HepG2 (cell line): ENCODE data around the gene RAB43. TPM values are rescaled to one million over a fixed set of nuclear protein-coding genes. Genes with fewer than 3 reads are reported as not detected.

ENCODE experiments used
- ATAC-seq: fragments of 200-7000 bp; cut with Tn5 transposase; 3 replicates; pipeline ENCODE4 v1.9.1; 2020; ENCODE audit warnings: mild to moderate bottlenecking, moderate library complexity
- BruUV-seq: library from RNA; stranded (reverse); fragments of 400-500 nt; replicated peaks from 2 replicates; lab custom pipeline; 2021; lab: Mats Ljungman, UMichigan
- CTCF ChIA-PET: fragments of 300-600 bp; formaldehyde crosslinking; extraction: SDS; loops from one replicate; lab custom pipeline; 2021; ENCODE audit warnings: low total read pairs, inconsistent platforms, low intra/inter-chr PET ratio; lab: Yijun Ruan, JAX
- POLR2A ChIA-PET: fragments of 350-600 bp; sonication (Branson Sonifier 250); formaldehyde crosslinking; loops from one replicate; lab custom pipeline; 2020; ENCODE audit warnings: antibody characterized with exemption, inconsistent platforms; lab: Yijun Ruan, JAX
- DNase-seq: peaks from one replicate; pipeline ENCODE4 v3.0.0-alpha.2; 2015; ENCODE audit warnings: low spot score
- FAIRE-seq: peaks from 3 replicates; lab custom pipeline; 2011; peaks lifted over from hg19 to GRCh38; lab: Jason Lieb, UNC
- H2AFZ ChIP-seq: one replicate; pipeline ENCODE4 v1.6.1; 2011; ENCODE audit warnings: low read length, inconsistent platforms
- H3K27ac ChIP-seq: fragments of 300-600 bp; 3 replicates; pipeline ENCODE4 v1.8.0; 2011; ENCODE audit warnings: mixed run types, mild to moderate bottlenecking, mixed read lengths, low read length, inconsistent platforms; ENCODE audit not compliant: insufficient read depth; ENCODE audit errors: extremely low read length
- H3K27me3 ChIP-seq, 2 experiments: fragments of 200-600 bp in 1 of 2; 2 replicates in 1 of 2; 3 replicates in 1 of 2; pipeline versions ENCODE4 v1.6.0 to v1.8.0; 2011; ENCODE audit warnings: low read length in 2 of 2, mild to moderate bottlenecking in 2 of 2, moderate library complexity in 2 of 2, inconsistent platforms in 1 of 2; ENCODE audit not compliant: insufficient read depth in 2 of 2, control insufficient read depth in 1 of 2
- H3K36me3 ChIP-seq, 2 experiments: fragments of 200-600 bp in 1 of 2; replicated peaks in 1 of 2; 2 replicates in 1 of 2; 3 replicates in 1 of 2; pipeline versions ENCODE4 v1.5.1 to v1.8.0; 2011; ENCODE audit warnings: low read length in 2 of 2, inconsistent platforms in 1 of 2; ENCODE audit not compliant: insufficient read depth in 2 of 2, control insufficient read depth in 1 of 2
- H3K4me1 ChIP-seq: 2 replicates; pipeline ENCODE4 v1.5.1; 2012; ENCODE audit warnings: low read length, inconsistent platforms; ENCODE audit not compliant: insufficient read depth
- H3K4me2 ChIP-seq: 2 replicates; pipeline ENCODE4 v1.6.0; 2011; ENCODE audit warnings: low read depth, low read length, inconsistent platforms
- H3K4me3 ChIP-seq, 3 experiments: fragments of 200-600 bp in 1 of 3; sonication (generic), shearing (Covaris generic) in 1 of 3; replicated peaks in 1 of 3; 2 replicates each; pipeline ENCODE4 v1.5.1; 2011 to 2016; ENCODE audit warnings: low read length in 3 of 3, inconsistent platforms in 2 of 3, low read depth in 2 of 3, mild to moderate bottlenecking in 2 of 3, control low read depth in 1 of 3, mixed read lengths in 1 of 3; ENCODE audit not compliant: insufficient read depth in 1 of 3
- H3K79me2 ChIP-seq: one replicate; pipeline ENCODE4 v1.6.1; 2011; ENCODE audit warnings: low read length, inconsistent platforms; ENCODE audit not compliant: insufficient read depth
- H3K9ac ChIP-seq: 2 replicates; pipeline ENCODE4 v1.6.0; 2011; ENCODE audit warnings: mild to moderate bottlenecking, low read depth, low read length, inconsistent platforms; ENCODE audit not compliant: insufficient read depth
- H3K9me3 ChIP-seq: 2 replicates; pipeline ENCODE4 v1.5.1; 2012; ENCODE audit warnings: mild to moderate bottlenecking, low read length
- H4K20me1 ChIP-seq: 2 replicates; pipeline ENCODE4 v1.6.0; 2011; ENCODE audit warnings: inconsistent platforms, mild to moderate bottlenecking, low read length, moderate library complexity; ENCODE audit not compliant: insufficient read depth
- AGO2 ChIP-seq: fragments of 200-400 bp; formaldehyde crosslinking; optimal IDR thresholded peaks from 2 replicates; pipeline ENCODE3; 2017; ENCODE audit warnings: mild to moderate bottlenecking, low read depth, low read length, moderate library complexity
- ARID4A ChIP-seq: sonication (generic); formaldehyde crosslinking; IDR thresholded peaks from 2 replicates; pipeline ENCODE4 v1.5.0; 2020; ENCODE audit warnings: mild to moderate bottlenecking, missing genetic modification reagents, borderline replicate concordance
- DMAP1 ChIP-seq: IDR thresholded peaks from 2 replicates; pipeline ENCODE4 v1.6.1; 2016
- HNF1A ChIP-seq, 2 experiments: sonication (generic) in 1 of 2; formaldehyde crosslinking in 1 of 2; IDR thresholded peaks; 2 replicates each; pipeline versions ENCODE4 v1.4.0 to v1.6.1; 2016 to 2020; ENCODE audit warnings: borderline replicate concordance in 1 of 2, low read depth in 1 of 2, mild to moderate bottlenecking in 1 of 2, missing genetic modification reagents in 1 of 2
- KDM5B ChIP-seq: sonication (generic); formaldehyde crosslinking; IDR thresholded peaks from 2 replicates; pipeline ENCODE4 v1.4.0; 2020; ENCODE audit warnings: missing genetic modification reagents, mild to moderate bottlenecking, borderline replicate concordance
- SKI ChIP-seq: fragments of 450-650 bp; IDR thresholded peaks from one replicate; pipeline ENCODE4 v1.6.1; 2018; ENCODE audit warnings: mild to moderate bottlenecking; ENCODE audit not compliant: partially characterized antibody
- THAP7 ChIP-seq: sonication (generic); formaldehyde crosslinking; IDR thresholded peaks from 2 replicates; pipeline ENCODE4 v1.8.1; 2023; ENCODE audit warnings: mild to moderate bottlenecking, missing genetic modification reagents
- ZBTB42 ChIP-seq: sonication (generic); formaldehyde crosslinking; IDR thresholded peaks from 2 replicates; pipeline ENCODE4 v1.5.0; 2020; ENCODE audit warnings: mild to moderate bottlenecking, missing genetic modification reagents
- ZKSCAN8 ChIP-seq: IDR thresholded peaks from 2 replicates; pipeline ENCODE4 v1.6.1; 2016; ENCODE audit warnings: borderline replicate concordance, missing genetic modification reagents, missing compliant biosample characterization
- ZNF670 ChIP-seq: sonication (generic); formaldehyde crosslinking; IDR thresholded peaks from 2 replicates; pipeline ENCODE4 v1.8.0; 2022; ENCODE audit warnings: mild to moderate bottlenecking, missing genetic modification reagents, borderline replicate concordance
- ZNF768 ChIP-seq: sonication (generic); formaldehyde crosslinking; IDR thresholded peaks from 2 replicates; pipeline ENCODE4 v1.4.0; 2020; ENCODE audit warnings: missing genetic modification reagents
- ZNF772 ChIP-seq: sonication (generic); formaldehyde crosslinking; IDR thresholded peaks from 2 replicates; pipeline ENCODE4 v1.5.0; 2020; ENCODE audit warnings: mild to moderate bottlenecking, missing genetic modification reagents
- ZNF883 ChIP-seq: sonication (generic); formaldehyde crosslinking; IDR thresholded peaks from 2 replicates; pipeline ENCODE4 v1.5.1; 2020; ENCODE audit warnings: mild to moderate bottlenecking, missing genetic modification reagents; ENCODE audit errors: not compliant biosample characterization
- WGBS: methylation state at CpG from one replicate; pipeline ENCODE4 v1.1.6; 2017; ENCODE audit warnings: low lambda C conversion rate; 5-methylcytosine and 5-hydroxymethylcytosine counted together
- in situ Hi-C: cut with HindIII; loops from 2 replicates; pipeline ENCODE4 v1.10.0; 2017; ENCODE audit warnings: low pct_unique_long_range_greater_than_20kb; ENCODE audit not compliant: extremely low pct_ligation_motif_present
- intact Hi-C: fragments of 100-400 bp; cut with micrococcal nuclease; formaldehyde crosslinking; loops from one replicate; pipeline ENCODE4 v1.10.0; 2022; ENCODE audit not compliant: unreplicated experiment
- polyA plus RNA-seq, 8 experiments: library from polyadenylated mRNA; depleted of rRNA in 3 of 8; stranded (reverse) in 7 of 8; unstranded in 1 of 8; fragments of >200 nt; fragmentation: Illumina TruSeq in 4 of 8; extraction: Trizol in 4 of 8; gene quantifications; 2 replicates each; pipeline versions ENCODE4 v1.2.1 to v1.2.3, GENCODE V29; 2011 to 2016; ENCODE audit warnings: low read depth in 4 of 8, missing spikeins in 1 of 8, mixed read lengths in 1 of 8; ENCODE audit not compliant: insufficient read depth in 1 of 8
- total RNA-seq, 5 experiments: library from RNA; depleted of rRNA; stranded (reverse); fragments of >200 nt; fragmentation: Illumina TruSeq; extraction: Trizol; gene quantifications; 2 replicates each; pipeline ENCODE4 v1.2.3, GENCODE V29; 2016; ENCODE audit warnings: low read depth in 1 of 5

The RAB43 gene
- total and polyA plus RNA-seq, 2 of the 13 experiments (the other 11 are each of a cell fraction or from before 2014, with no cell fraction given), result 11.8 to 18.4 TPM

- DNase-seq (no peak), FAIRE-seq (no peak), ATAC-seq (peak; percentile 20)
- Histone ChIP-seq H3K4me3 (peak overlapping the region; percentile 70 to 84 (median 80)), H3K79me2 (peaks cover 29% of the 10 kb centered on the region), H4K20me1 (peaks cover 5% of the 10 kb centered on the region; the same call in 1 of the 2 replicates), H3K27ac (peak overlapping the region; percentile 76), H3K4me1 (peaks cover 36% of the 10 kb centered on the region), H3K9me3 (no peaks in the 10 kb centered on the region), H3K27me3 (no peaks in the 10 kb centered on the region; a peak in 1 of 5 replicates), H3K9ac (peak overlapping the region; percentile 71), H3K36me3 (peaks cover 0 to 5% of the 10 kb centered on the region in 2 experiments; a peak in 2 of 5 replicates), H3K4me2 (peak overlapping the region; percentile 83), H2AFZ (no peak overlapping the region)
- in situ Hi-C loops, result no loop called here
- intact Hi-C loops, result loop anchor here (5.0 kb wide), 1 partner anchor 125 kb away; the partner anchor contains the start of gene COPG1
- WGBS, result 3% methylated on average over 12 of the region's 18 CpGs
- BruUV-seq, result no TSS peak
- ChIA-PET POLR2A (interaction anchor here (0.9 to 4.8 kb wide), 9 partner anchors 9 to 194 kb away, joined by 4 to 32 read pairs (median 20); partner anchors contain the start of genes CNBP and COPG1), CTCF (no interaction called here)
- no peak for TF ChIP-seq HNF1A (IDR thresholded peaks at IDR 0.05; ENCODE audit: low read depth)
- TF ChIP-seq HNF1A (CRISPR knock-in tag; IDR thresholded peaks at IDR 0.05; ENCODE audit: borderline replicate concordance), result no peak
- TF ChIP-seq SKI, result no peak
- no peak for TF ChIP-seq DMAP1 (CRISPR knock-in tag)
- TF ChIP-seq ZNF768 (CRISPR knock-in tag), result 0 out of 2 replicates have a peak, but pooled peaks have one; percentile 10
- peak; percentile 66; the same call in 1 of the 2 replicates for TF ChIP-seq KDM5B (CRISPR knock-in tag)
- peak; percentile 15; the same call in 1 of the 2 replicates for TF ChIP-seq ARID4A (CRISPR knock-in tag)
- 0 out of 2 replicates have a peak, but pooled peaks have one; percentile 37 for TF ChIP-seq ZBTB42 (CRISPR knock-in tag)
- 0 out of 2 replicates have a peak, but pooled peaks have one; percentile 82 for TF ChIP-seq THAP7 (CRISPR knock-in tag)
- TF ChIP-seq ZNF670 (CRISPR knock-in tag), result peak; percentile 26; the same call in 1 of the 2 replicates
- TF ChIP-seq AGO2, result peak; percentile 80
- TF ChIP-seq ZNF772 (CRISPR knock-in tag), result 0 out of 2 replicates have a peak, but pooled peaks have one; percentile 57
- TF ChIP-seq ZKSCAN8 (CRISPR knock-in tag), result no peak
- peak; percentile 55 for TF ChIP-seq ZNF883 (CRISPR knock-in tag)
Measured at GRCh38 chr3:129122412-129123011, 908 bp upstream of the RAB43 start.
